Activated T-helper 17 cell treated with anti-CD3 and anti-CD28 coated beads, Interleukin-2, amount 50 U/mL, for 72 hours (primary cell): Measurements from ENCODE around the gene PGS1. TPM values are rescaled to one million over a fixed set of nuclear protein-coding genes. Genes with fewer than 3 reads are reported as not detected.
A peak's percentile ranks its signal among the peaks of the same experiment; 100 is the strongest.

Experiments
- ATAC-seq: fragments of 150-1000 bp; cut with Tn5 transposase; replicated peaks from 2 replicates; pipeline ENCODE4 v1.10.0; 2021; ENCODE audit warnings: mild to moderate bottlenecking, moderate library complexity
- H3K27ac Mint-ChIP-seq: one replicate; pipeline ENCODE4 v1.8.0; 2022; ENCODE audit warnings: mixed read lengths
- H3K27me3 Mint-ChIP-seq: one replicate; pipeline ENCODE4 v1.8.0; 2022; ENCODE audit warnings: mixed read lengths
- H3K36me3 Mint-ChIP-seq: one replicate; pipeline ENCODE4 v1.8.0; 2022; ENCODE audit warnings: low read depth, mild to moderate bottlenecking, mixed read lengths
- H3K4me1 Mint-ChIP-seq: one replicate; pipeline ENCODE4 v1.8.0; 2022; ENCODE audit warnings: mixed read lengths
- H3K4me3 Mint-ChIP-seq: one replicate; pipeline ENCODE4 v1.8.0; 2022; ENCODE audit warnings: mild to moderate bottlenecking, mixed read lengths
- H3K9me3 Mint-ChIP-seq: one replicate; pipeline ENCODE4 v1.8.0; 2022; ENCODE audit warnings: mixed read lengths
- total RNA-seq, 2 donors: library from RNA; stranded (reverse); gene quantifications; one replicate each; pipeline ENCODE4 v1.2.3, GENCODE V29; 2022

Gene PGS1
- total RNA-seq, 2 donors from 2014 or later = 76.1 to 101 TPM

DNA sequence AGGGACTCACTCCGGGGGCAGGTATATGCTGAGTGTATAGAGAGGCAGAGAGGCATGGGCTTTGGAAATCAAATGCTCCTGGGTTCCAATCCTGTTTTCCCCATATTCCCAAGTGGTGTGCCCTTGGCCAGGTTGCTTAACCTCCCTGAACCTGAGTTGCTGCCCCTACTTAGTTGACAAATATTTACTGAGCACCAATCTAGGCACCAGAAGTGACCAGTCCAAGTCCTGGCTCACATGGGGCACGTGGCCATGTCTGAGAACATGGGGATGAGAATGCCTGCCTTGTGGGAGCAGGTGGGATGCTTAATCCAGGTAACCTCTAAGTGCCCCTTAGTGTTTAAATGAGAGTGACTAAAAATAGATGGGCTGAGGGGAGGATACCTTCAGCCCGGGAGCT, 22.7 kb upstream of the PGS1 start:
- Mint-ChIP-seq H3K4me1 (peaks cover 20% of the 10 kb centered on the region), H3K27ac (peak overlapping the region; percentile 94)

GRCh38 chr17:78356101-78356713, 22.2 kb upstream of the PGS1 start:
- no peaks in the 10 kb centered on the region for H3K9me3 Mint-ChIP-seq
- peak overlapping the region; percentile 82 for H3K4me3 Mint-ChIP-seq
- peaks cover 19% of the 10 kb centered on the region for H3K4me1 Mint-ChIP-seq
- peak; percentile 61 for ATAC-seq
- H3K36me3 Mint-ChIP-seq = peaks cover 50% of the 10 kb centered on the region
- peak overlapping the region; percentile 94 for H3K27ac Mint-ChIP-seq
- no peaks in the 10 kb centered on the region for H3K27me3 Mint-ChIP-seq

More for the DNA sequence above, 22.7 kb upstream of the PGS1 start:
- Mint-ChIP-seq H3K9me3 (no peaks in the 10 kb centered on the region), H3K27me3 (no peaks in the 10 kb centered on the region), H3K36me3 (peaks cover 50% of the 10 kb centered on the region), H3K4me3 (peak overlapping the region; percentile 82)
- ATAC-seq = no peak

DNA sequence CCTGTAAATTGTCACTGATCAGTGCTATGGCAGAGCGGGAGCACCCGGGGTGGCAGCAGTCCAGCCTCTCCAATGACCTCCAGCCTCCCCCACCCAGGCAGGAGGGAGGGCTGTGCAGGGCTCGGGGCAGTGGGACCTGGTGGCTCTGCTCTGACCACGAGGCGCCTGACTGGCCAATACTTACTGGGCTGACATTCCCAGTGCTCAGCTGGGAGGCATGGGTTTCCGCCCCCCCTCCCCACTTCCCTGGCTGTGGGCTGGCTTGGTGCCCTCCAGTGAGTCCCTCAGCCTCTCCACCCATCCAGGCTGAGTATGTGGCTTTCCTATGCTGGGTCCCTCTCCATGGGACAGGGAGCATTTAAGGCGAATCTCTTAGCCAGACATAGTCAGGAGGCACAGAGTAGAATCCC, 21.3 kb upstream of the PGS1 start:
- H3K36me3 Mint-ChIP-seq = peaks cover 50% of the 10 kb centered on the region
- ATAC-seq = no peak
- H3K4me3 Mint-ChIP-seq = peak overlapping the region; percentile 82
- no peaks in the 10 kb centered on the region for H3K9me3 Mint-ChIP-seq
- H3K27ac Mint-ChIP-seq = peak overlapping the region; percentile 94
- no peaks in the 10 kb centered on the region for H3K27me3 Mint-ChIP-seq
- H3K4me1 Mint-ChIP-seq = peaks cover 19% of the 10 kb centered on the region

GRCh38 chr17:78357672-78358537, 20.5 kb upstream of the PGS1 start:
- Mint-ChIP-seq H3K4me1 (peaks cover 19% of the 10 kb centered on the region), H3K9me3 (no peaks in the 10 kb centered on the region), H3K27me3 (peaks cover 2% of the 10 kb centered on the region), H3K36me3 (peaks cover 50% of the 10 kb centered on the region), H3K4me3 (peak overlapping the region; percentile 82), H3K27ac (peak overlapping the region; percentile 94)
- no peak for ATAC-seq

- no peak for ATAC-seq
- H3K36me3 Mint-ChIP-seq = peaks cover 50% of the 10 kb centered on the region
- no peaks in the 10 kb centered on the region for H3K9me3 Mint-ChIP-seq
- H3K27me3 Mint-ChIP-seq = peaks cover 2% of the 10 kb centered on the region
- peaks cover 18% of the 10 kb centered on the region for H3K4me1 Mint-ChIP-seq
- peak overlapping the region; percentile 94 for H3K27ac Mint-ChIP-seq
- H3K4me3 Mint-ChIP-seq = peak overlapping the region; percentile 82
These were observed 19.7 kb upstream of the PGS1 start for GRCh38 chr17:78358538-78359320.

GRCh38 chr17:78359321-78359996, 19.0 kb upstream of the PGS1 start:
- Mint-ChIP-seq H3K4me1 (peaks cover 16% of the 10 kb centered on the region), H3K27me3 (peaks cover 2% of the 10 kb centered on the region), H3K4me3 (peak overlapping the region; percentile 82), H3K9me3 (no peaks in the 10 kb centered on the region), H3K27ac (no peak overlapping the region), H3K36me3 (peaks cover 50% of the 10 kb centered on the region)
- no peak for ATAC-seq

DNA sequence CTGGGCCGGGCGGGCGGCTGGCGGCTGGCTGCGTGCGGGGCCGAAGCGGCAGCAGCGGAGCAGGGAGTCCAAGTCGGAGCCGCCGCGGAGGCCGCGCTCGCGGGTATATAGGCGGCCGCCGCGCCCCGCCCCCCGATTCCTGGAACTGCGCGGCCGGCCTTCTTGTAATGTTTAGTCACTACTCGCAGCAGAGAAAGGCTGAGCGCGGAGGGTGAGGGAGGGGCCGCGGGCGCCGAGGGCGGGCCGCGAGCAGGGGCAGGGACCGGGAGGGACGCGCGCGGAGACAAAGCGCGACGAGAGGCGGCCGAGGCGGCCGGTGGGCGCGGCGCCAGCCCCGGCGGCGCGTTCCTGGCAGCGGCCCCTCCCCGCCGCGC, 18.5 kb upstream of the PGS1 start, which contains the start of gene SOCS3:
Gene SOCS3 (minus strand): TSS at position 81 of the 374 bp plus-strand sequence. CDS start 982 bp downstream, outside the sequence.
- Mint-ChIP-seq H3K27ac (peak within 1 kb of the TSS; percentile 88), H3K27me3 (peaks cover 2% of the 10 kb centered on the region), H3K36me3 (peaks cover 49% of the 10 kb centered on the region), H3K4me1 (peaks cover 21% of the 10 kb centered on the region), H3K4me3 (peak within 1 kb of the TSS; percentile 82), H3K9me3 (no peaks in the 10 kb centered on the region)
- peak; percentile 70 for ATAC-seq

DNA sequence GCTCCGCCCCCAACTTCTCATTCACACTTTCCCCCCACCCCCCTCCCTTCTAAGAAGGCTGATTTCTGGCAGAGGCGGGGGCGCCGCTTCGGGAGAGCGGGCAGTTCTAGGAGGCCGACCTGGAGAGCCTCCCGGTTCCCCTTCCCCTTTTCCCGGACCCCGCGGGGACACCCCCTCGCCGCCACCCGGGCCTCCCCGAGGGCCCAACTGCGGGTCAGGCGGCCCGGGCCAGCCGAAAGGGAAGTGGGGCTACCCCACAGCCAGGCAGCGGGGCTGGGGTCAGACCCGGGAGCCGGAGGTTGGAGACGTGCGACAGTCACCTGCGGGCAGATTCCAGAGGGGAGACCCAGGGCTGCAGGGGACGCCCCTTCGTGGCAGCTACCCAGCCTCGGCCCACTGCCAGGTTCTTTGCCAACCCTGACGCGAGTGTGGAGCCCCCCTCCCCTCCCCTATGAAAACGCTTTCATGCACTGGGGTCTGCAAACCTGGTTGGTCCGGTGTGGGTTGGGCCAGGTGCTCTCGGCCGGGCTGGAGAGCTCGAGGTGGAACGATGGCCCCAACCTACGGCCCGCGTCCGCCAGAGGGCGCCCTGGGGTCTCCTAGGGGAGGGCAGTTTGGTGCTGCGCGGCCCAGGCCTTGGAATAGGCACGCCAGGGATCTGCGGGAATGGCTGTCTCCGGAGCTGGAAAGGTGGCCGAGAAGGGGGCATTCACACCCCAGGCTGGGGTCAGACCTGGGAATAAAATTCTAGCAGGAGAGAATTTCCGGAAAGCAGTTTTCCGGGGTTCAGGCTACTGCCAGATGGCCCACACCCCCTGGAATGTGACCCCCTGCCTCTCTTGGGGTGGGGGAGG, 17.9 kb upstream of the PGS1 start:
- H3K4me1 Mint-ChIP-seq = peaks cover 16% of the 10 kb centered on the region
- H3K9me3 Mint-ChIP-seq = no peaks in the 10 kb centered on the region
- H3K27ac Mint-ChIP-seq = peak overlapping the region; percentile 88
- H3K4me3 Mint-ChIP-seq = peak overlapping the region; percentile 76
- peaks cover 2% of the 10 kb centered on the region for H3K27me3 Mint-ChIP-seq
- ATAC-seq = peak; percentile 51
- peaks cover 43% of the 10 kb centered on the region for H3K36me3 Mint-ChIP-seq

DNA sequence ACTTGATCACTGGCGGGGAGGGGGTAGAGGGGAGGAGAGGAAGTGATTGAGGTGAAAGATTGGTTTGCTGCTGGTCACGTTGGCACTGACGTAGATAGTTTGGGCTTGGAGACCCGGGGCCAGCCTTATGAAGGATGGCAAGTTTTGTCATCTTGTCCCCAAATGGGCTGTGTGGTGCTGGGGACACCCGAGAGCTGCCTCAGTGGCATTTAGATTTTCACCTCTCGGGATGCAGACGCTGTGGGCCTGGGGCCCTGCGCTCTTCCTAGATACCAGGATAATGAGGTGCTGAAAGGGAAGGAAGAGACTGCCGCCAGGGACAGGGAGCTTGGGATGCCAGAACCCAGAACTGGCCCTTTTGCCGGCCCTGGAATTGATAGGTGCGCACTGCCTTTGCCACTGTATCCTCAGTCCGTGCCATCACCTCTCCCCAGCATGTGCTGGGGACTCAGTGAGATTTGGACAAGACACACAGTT, 17.2 kb upstream of the PGS1 start:
- Mint-ChIP-seq H3K4me3 (peak overlapping the region; percentile 76), H3K27me3 (peaks cover 2% of the 10 kb centered on the region), H3K36me3 (peaks cover 36% of the 10 kb centered on the region), H3K9me3 (no peaks in the 10 kb centered on the region), H3K27ac (peak overlapping the region; percentile 88), H3K4me1 (peaks cover 11% of the 10 kb centered on the region)
- ATAC-seq = no peak

DNA sequence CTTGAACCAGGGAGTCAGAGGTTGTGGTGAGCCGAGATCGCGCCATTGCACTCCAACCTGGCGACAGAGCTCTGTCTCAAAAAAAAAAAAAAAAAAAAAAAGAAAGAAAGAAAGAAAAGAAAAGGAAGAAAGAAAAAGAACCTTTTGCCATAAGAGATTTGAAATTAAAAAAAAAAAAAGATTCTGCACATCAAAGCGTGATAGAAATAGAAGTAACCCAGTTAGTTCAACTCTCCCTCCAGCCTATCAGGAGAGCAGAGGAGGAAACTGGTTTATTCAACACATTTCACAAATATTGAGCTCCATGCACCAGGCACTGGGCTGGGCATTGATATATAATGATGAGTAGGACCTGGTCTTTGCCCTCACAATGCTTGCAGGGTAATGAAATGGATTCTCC, 16.2 kb upstream of the PGS1 start:
- no peak overlapping the region for H3K27ac Mint-ChIP-seq
- peaks cover 2% of the 10 kb centered on the region for H3K27me3 Mint-ChIP-seq
- ATAC-seq = no peak
- peaks cover 11% of the 10 kb centered on the region for H3K4me1 Mint-ChIP-seq
- peaks cover 27% of the 10 kb centered on the region for H3K36me3 Mint-ChIP-seq
- no peaks in the 10 kb centered on the region for H3K9me3 Mint-ChIP-seq
- no peak overlapping the region for H3K4me3 Mint-ChIP-seq

DNA sequence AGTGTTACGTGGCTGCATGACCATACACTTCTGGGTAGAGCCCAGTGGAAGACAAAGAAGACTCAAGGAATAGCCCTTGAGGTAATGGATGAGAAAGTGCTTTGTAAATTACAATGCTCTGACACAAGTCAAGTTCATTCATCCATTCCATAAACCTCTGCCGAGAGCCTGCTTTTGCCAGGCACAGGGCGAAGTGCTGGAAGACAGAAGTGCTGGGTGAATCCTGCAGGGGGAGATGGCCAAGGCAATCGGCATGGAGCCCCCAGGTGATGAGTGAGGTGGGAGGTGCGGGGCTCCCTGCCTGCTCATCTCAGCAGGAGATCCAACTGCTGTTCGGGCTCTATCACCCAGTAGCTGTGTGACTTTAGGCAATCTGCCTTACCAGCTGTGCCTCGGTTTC, 15.8 kb upstream of the PGS1 start:
- peaks cover 22% of the 10 kb centered on the region for H3K36me3 Mint-ChIP-seq
- H3K27ac Mint-ChIP-seq = no peak overlapping the region
- no peaks in the 10 kb centered on the region for H3K9me3 Mint-ChIP-seq
- no peak overlapping the region for H3K4me3 Mint-ChIP-seq
- peaks cover 11% of the 10 kb centered on the region for H3K4me1 Mint-ChIP-seq
- H3K27me3 Mint-ChIP-seq = peaks cover 2% of the 10 kb centered on the region
- ATAC-seq = no peak

DNA sequence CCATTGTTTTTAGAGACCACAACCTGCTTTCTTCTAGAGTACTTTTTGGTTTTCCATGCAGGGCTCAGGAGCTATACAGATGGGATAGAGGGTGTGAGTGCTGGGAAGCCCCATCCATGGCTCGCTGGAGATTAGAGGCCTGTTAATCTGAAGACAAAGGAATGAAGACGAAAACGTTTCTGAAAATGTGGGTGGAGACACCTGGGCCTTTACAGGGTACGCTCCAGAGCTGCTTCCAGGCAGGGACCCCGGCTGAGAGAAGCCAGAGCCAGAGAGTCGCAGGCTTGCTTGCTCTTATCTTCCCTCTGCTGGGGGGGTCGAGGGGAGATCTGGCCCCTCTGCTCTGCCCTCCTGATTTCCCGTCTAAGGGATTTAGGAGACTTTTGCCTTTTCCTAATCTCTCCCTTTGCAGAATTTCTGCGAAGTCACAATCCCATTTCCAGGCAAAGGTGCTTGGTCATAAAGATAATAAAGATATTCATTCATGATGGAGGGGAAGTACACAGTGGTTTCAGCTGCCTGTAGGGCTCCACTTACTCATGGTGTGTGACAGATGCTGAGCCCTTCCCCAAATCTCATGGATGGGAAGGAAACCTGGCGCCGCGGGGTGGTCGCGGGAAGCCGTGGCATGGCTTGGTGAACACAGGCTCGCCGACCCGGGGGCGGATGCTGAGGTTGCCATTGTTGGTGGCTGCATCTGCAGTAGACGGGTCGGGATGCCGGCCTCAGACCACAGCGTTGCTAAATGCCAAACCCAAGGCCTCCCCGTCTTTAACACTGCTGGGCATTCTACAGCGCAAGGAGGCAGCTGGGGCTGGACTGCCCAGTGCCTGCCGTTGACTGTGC, 13.8 kb upstream of the PGS1 start:
- H3K4me3 Mint-ChIP-seq = peak overlapping the region; percentile 53
- peak overlapping the region; percentile 68 for H3K27ac Mint-ChIP-seq
- H3K27me3 Mint-ChIP-seq = peaks cover 2% of the 10 kb centered on the region
- H3K4me1 Mint-ChIP-seq = peaks cover 11% of the 10 kb centered on the region
- no peaks in the 10 kb centered on the region for H3K9me3 Mint-ChIP-seq
- peaks cover 2% of the 10 kb centered on the region for H3K36me3 Mint-ChIP-seq
- ATAC-seq = peak; percentile 22
